GM08714 (cell line): ENCODE data around the gene PFN3.
A peak's percentile ranks its signal among the peaks of the same experiment; 100 is the strongest.

Source experiments
- H3K4me3 ChIP-seq: fragments of 200-500 bp; sonication (Bioruptor generic); 2 replicates; pipeline ENCODE4 v1.5.1; 2014; ENCODE audit warnings: mild to moderate bottlenecking, low read length, inconsistent platforms
- ZNF274 ChIP-seq: IDR thresholded peaks from 2 replicates; pipeline ENCODE4 v1.6.1; 2012; ENCODE audit warnings: mild to moderate bottlenecking, low read depth, low read length

Gene PFN3

DNA sequence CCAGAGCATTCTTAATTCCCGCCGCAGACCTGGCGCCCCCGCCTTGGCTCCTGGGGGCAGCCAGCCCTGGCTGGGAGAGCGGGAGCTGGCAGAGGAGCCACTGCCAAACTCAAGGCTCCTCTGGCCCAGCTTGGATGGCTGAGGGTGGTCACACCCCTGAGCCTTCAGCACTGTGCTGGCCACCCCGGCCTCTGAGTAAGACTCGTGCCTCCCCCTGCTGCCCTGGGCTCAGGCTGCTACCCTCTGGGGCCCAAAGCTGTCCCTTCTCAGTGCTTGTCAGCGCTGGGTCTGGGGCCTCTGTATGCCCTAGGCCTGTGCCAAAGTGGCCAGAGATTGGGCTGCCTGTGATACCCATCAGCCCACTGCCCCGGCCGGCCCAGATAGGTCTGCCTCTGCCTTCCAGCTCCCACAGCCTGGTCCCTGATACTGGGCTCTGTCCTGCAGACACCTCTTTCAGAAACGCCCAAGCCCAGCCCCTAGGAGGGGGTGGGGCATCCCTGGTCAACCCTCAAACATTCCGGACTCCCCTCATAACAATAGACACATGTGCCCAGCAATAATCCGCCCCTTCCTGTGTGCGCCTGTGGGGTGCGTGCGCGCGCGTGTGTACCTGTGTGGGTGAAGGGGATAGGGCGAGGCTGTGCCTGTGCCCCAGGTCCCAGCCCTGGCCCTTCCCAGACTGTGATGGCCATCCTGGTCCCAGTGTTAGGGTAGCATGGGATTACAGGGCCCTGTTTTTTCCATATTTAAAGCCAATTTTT, 41.8 kb upstream of the PFN3 start:
- H3K4me3 ChIP-seq, result no peak overlapping the region
- TF ChIP-seq ZNF274, result no peak

DNA sequence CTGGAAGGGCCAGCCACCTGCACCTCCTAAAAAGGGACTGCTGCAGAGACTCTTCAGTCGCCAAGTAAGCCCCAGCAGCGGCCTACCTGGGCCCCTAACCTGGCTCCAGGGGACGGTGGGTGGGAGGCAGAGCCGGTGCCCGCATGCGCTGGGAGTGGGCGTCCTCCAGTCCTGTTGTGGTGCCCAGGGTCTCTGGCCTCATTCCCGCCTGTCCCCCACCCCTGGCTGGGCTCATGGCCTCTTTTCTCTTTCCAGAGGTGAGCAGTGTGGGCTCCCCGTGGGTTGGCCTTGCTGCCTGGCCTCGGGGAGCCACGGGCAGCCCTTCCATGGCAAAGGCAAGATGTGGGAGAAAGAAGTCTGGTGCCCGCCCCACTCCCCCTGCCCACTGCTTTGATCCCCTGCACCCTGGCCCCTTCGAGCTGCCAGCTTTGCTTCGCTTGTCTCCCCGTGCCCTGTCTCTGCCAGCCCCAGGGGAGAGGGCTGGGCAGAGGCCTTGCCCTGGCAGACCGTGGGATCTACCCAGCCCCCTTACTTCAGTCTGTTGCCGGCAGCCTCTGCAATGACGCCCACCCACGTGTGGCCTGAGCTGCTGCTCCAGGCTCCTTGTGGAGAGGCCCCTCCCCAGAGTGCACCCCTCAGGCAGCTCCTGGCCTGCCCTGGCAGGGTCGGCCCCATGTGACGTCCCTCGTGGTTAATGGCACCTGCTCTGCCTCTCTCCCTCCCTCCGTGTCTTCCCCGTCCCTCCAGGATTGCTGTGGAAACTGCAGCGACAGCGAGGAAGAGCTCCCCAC, 40.7 kb upstream of the PFN3 start:
- no peak for TF ChIP-seq ZNF274
- H3K4me3 ChIP-seq, result no peak overlapping the region

DNA sequence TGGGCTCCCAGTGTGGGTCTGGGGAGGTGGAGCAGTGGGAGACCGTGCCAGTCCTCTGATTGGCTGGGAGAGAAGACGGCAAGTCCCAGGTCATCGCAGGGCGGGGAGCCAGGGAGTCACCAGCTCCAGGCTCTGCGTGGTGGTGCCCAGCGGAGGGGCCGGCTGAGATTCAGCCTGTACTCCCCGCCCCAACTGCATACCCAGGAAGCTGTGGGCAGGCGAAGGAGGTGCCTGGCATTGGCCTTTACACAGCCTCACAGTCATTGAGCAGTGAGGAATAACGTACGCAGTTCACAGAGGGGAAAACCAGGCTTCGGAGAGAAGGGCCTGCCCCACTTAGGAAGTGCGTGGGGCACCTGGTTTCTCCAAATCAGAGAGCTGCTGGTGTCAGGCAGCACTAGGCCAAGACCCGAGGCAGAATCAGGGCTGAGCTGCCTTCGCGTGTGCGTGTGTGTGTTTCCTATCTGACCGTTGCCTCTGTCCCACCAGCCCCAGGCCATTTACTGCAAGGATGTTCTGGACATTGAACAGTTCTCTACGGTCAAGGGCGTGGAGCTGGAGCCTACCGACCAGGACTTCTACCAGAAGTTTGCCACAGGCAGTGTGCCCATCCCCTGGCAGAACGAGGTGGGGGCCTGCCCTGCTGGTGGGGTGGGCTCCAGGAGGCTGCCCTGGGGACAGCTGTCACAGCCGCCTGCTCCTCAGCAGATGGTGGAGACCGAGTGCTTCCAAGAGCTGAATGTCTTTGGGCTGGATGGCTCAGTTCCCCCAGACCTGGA, 39.9 kb upstream of the PFN3 start:
- no peak overlapping the region for H3K4me3 ChIP-seq
- no peak for TF ChIP-seq ZNF274

DNA sequence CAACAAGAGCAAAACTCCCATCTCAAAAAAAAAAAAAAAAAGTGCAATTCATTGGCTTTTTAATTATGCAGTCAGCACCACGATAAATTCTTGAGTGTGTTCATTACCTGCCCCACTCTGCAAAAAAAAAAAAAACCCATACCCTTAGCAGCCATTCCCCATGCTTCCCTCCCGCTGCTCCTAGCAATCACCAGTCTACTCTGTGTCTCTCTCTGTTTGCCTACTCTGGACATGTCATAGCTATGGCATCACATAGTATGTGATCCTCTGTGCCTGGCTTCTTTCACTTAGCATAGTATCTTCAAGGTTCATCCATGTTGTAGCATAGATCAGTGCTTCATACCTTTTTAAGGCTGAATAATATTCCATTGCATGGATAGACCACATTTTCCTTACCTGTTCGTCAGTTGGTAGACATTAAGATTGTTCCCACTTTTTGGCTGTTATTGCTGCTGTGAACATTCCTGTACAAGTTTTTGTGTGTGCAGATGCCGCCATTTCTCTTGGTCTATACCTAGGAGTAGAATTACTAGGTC, 39.1 kb upstream of the PFN3 start:
- no peak overlapping the region for H3K4me3 ChIP-seq
- no peak for TF ChIP-seq ZNF274

DNA sequence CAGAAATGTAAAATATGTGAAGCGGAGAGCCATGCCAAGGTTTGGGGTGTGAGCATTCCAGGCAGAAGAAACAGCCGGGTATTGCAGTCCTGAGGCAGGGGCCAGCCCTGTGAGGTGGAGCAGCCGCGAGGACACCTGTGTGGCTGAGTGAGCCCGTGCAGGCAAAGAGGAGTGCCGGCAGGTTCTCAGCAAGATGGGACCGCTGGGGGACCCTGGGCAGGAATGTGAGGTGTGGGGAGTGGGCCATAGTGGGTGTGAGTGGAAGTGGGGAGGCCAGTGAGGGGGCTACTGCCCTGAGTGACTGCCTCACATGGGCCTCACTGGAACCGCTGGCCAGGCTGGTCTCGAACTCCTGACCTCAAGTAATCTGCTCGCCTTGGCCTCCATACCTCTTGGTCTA, 38.0 kb upstream of the PFN3 start:
- no peak overlapping the region for H3K4me3 ChIP-seq
- no peak for TF ChIP-seq ZNF274

DNA sequence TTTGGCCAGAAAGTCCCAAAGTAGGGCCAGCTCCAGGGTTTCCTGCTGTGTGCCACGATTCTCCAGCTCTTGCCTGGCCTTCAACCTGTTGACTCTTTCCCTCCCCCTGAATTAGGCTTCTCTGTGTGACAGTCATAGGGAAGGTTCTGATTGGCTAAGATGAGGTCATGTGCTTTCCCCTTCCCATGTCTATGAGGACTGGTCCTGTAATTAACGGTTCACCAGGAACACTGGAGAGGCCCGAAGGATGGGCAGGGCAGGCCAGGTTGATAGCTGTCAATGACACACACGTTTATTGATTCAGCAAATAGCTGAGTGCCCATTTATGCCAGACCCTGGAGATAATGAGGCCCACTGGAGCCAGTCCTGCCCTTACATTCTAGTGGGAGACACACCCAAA, 37.2 kb upstream of the PFN3 start:
- TF ChIP-seq ZNF274, result no peak

DNA sequence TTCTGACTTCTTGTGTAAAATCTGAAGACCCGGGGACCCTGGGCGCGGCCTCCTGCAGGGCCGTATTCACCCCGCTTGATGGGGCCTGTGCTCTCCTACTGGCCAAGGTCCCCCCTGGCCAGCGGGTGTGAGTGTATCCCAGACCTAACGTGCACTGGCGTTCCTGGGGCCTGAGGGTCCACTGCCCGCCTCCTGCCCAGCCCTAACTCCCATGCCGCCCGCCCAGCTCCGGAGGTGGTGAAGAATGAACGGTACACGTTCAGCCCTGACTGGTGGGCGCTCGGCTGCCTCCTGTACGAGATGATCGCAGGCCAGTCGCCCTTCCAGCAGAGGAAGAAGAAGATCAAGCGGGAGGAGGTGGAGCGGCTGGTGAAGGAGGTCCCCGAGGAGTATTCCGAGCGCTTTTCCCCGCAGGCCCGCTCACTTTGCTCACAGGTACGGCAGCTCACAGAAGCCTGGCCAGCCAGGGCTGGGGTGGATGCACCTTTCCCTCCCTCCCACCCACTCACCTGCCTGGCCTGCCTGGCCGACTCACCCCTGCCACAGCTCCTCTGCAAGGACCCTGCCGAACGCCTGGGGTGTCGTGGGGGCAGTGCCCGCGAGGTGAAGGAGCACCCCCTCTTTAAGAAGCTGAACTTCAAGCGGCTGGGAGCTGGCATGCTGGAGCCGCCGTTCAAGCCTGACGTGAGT, 35.5 kb upstream of the PFN3 start:
- no peak for TF ChIP-seq ZNF274
- no peak overlapping the region for H3K4me3 ChIP-seq

More for the DNA sequence above, 37.2 kb upstream of the PFN3 start:
- H3K4me3 ChIP-seq, result no peak overlapping the region

DNA sequence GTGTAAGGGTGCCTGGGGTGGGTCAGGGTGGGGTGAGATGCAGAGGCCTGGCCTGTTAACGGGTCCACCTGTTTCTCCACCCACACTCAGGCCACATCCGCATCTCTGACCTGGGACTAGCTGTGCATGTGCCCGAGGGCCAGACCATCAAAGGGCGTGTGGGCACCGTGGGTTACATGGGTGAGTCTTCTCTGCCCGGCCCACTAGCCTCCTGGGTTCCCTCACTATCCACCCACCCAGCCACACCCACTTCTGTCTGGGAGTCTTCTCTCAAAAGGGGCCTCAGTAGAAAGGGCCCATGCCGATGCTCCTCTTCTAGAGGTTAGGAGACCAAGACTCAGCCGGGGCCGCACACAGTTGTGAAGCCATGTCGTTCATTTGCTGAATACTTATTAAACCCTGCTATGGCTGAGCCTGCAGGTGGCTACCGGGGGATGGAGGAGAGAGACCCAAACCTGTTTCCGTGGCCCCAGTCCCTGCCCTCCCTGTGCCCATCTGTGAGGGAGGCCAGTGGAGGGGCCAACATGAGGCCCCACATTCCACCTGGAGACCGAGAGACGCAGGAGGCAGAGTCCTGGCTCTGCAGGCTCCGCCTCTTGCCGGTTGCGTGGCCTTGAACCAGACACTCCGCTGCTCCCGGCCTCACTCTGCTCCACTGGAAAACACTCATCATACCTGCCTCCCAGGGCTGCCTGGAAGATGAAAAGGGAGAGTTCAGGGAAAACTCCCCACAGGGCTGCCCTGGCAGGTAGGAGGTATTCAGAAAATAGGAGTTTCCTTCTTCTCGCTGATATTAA, 34.7 kb upstream of the PFN3 start:
- no peak overlapping the region for H3K4me3 ChIP-seq
- TF ChIP-seq ZNF274, result no peak

DNA sequence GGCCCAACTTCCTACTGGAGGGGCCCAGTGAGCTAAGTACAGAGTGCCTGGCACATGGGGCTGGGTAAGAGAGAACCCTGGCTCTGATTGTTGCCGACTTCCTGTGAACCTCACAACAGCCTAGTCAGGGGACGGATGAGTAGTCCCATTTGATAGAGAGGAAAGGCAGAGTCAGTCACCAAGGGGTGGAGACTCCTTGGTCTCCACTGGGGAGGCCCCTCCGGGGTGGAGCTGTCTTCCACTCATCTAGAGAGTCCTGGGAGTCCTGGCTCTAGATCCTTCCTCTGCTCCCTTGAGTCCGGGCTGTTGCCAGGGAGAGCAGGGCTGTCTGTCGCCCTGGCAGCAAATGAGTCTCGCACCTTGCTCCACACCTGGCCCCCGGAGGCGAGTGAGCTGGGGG, 34.0 kb upstream of the PFN3 start:
- TF ChIP-seq ZNF274, result no peak

DNA sequence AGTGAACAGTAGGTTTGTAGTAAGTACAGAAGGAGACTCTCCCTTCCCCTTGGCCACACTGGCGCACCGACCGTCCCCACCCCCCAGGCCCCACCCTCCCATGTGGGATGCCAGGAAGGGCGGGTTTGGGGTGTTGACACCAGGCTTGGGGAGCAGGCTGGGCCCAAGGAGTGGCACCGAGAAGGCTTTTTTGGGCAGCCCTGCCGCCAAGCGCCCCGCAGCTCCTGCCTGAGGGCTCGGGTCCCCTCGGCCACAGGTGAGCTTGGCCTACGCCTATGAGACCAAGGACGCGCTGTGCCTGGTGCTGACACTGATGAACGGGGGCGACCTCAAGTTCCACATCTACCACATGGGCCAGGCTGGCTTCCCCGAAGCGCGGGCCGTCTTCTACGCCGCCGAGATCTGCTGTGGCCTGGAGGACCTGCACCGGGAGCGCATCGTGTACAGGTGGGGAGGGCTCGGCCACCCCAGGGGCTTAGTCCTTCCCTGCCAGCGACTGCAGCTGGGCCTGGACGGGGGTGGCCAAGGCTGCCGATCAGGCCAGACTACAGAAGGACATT, 33.3 kb upstream of the PFN3 start:
- no peak overlapping the region for H3K4me3 ChIP-seq

More for the DNA sequence above, 34.0 kb upstream of the PFN3 start:
- no peak overlapping the region for H3K4me3 ChIP-seq

DNA sequence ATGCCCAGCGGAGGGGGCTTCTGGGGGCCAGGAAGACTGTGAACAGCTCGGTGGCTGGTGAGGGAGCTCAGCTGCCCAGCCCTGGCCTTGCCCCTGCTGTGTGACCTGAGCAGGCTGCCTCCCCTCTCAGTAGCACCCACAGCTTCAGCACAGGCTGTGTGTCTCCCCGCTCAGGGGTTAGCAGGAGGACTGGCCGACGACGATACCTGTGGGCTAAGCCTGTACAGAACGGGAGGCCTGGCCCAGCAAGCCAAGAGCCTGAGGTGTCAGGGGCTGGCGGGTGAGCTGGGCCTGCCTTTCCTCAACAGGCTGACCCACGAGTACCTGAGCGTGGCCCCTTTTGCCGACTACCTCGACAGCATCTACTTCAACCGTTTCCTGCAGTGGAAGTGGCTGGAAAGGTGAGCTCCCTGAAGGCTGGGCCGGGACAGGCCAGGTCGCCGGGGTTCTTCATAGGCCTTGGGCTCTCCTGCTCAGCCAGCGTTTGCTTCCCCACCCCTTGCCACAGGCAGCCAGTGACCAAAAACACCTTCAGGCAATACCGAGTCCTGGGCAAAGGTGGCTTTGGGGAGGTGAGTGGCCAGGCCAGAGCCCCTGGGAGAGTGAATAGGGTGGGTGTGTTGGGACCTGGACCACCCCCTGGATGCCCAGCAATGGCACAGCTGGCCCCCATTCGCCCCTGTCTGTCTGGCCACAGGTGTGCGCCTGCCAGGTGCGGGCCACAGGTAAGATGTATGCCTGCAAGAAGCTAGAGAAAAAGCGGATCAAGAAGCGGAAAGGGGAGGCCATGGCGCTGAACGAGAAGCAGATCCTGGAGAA, 32.6 kb upstream of the PFN3 start:
- no peak overlapping the region for H3K4me3 ChIP-seq
- no peak for TF ChIP-seq ZNF274

More for the DNA sequence above, 33.3 kb upstream of the PFN3 start:
- TF ChIP-seq ZNF274, result no peak

DNA sequence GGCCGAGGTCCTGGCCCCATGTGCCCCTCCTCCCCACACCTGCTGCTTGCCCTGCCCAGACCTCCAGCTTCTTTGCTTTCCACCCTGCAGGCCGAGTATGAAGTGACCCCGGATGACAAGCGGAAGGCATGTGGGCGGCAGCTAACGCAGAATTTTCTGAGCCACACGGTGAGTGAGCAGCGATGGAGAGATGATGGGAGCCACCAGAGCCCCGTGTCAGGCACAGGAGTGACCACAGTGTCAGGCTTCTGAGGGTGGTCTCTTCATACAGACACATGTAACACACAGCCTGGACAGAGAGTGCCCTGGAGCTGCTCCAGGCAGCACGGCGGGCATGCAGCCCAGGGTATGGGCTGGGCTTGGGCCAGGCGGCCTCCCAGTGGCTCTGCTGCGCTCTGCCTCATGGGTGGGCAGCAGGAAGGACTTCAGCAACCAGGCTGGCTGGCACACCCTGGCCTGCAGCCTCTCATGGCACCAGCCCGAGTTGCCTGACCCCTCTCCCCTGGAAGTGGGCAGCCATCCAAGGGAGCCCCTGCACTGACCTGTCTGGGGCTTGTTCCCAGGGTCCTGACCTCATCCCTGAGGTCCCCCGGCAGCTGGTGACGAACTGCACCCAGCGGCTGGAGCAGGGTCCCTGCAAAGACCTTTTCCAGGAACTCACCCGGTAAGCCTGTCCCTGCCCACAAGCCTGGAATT, 31.8 kb upstream of the PFN3 start:
- H3K4me3 ChIP-seq, result peak overlapping the region; percentile 5; the same call in 1 of the 2 replicates
- TF ChIP-seq ZNF274, result no peak
